Loucy (cell line): ENCODE measurements around the gene DIPK1B.

Experiments used
- H2AFZ ChIP-seq: fragments of 200-600 bp; sonication (generic); 2 replicates; pipeline ENCODE4 v1.6.0; 2016; ENCODE audit warnings: antibody characterized with exemption, mild to moderate bottlenecking, low read length, moderate library complexity
- H3F3A ChIP-seq: fragments of 200-600 bp; 2 replicates; pipeline ENCODE4 v1.6.0; 2016; ENCODE audit warnings: antibody characterized with exemption, low read depth, mild to moderate bottlenecking
- H3K27me3 ChIP-seq: fragments of 200-600 bp; sonication (generic); 2 replicates; pipeline ENCODE4 v1.6.1; 2014; ENCODE audit warnings: low read length, mild to moderate bottlenecking; ENCODE audit not compliant: insufficient read depth, poor library complexity, severe bottlenecking
- H3K36me3 ChIP-seq: fragments of 200-600 bp; sonication (generic); 2 replicates; pipeline ENCODE4 v1.6.1; 2016; ENCODE audit warnings: low read length; ENCODE audit not compliant: insufficient read depth
- H3K4me1 ChIP-seq: fragments of 200-600 bp; sonication (generic); 2 replicates; pipeline ENCODE4 v1.5.1; 2014; ENCODE audit warnings: low read length, mild to moderate bottlenecking; ENCODE audit not compliant: insufficient read depth, poor library complexity, severe bottlenecking
- H3K4me2 ChIP-seq: fragments of 200-600 bp; sonication (generic); 2 replicates; pipeline ENCODE4 v1.6.0; 2014; ENCODE audit warnings: antibody characterized with exemption, low read length, low read depth, mild to moderate bottlenecking; ENCODE audit not compliant: poor library complexity, severe bottlenecking
- H3K4me3 ChIP-seq: fragments of 200-600 bp; sonication (generic); 2 replicates; pipeline ENCODE4 v1.5.1; 2014; ENCODE audit warnings: low read length, mild to moderate bottlenecking, mixed read lengths; ENCODE audit not compliant: poor library complexity, severe bottlenecking
- H3K79me2 ChIP-seq: fragments of 200-600 bp; sonication (generic); 2 replicates; pipeline ENCODE4 v1.6.1; 2014; ENCODE audit warnings: low read length; ENCODE audit not compliant: insufficient read depth
- H3K9ac ChIP-seq: fragments of 200-600 bp; sonication (generic); 2 replicates; pipeline ENCODE4 v1.6.0; 2014; ENCODE audit warnings: mild to moderate bottlenecking, low read depth, low read length, moderate library complexity; ENCODE audit not compliant: poor library complexity, severe bottlenecking
- H3K9me2 ChIP-seq: fragments of 200-600 bp; sonication (generic); replicated peaks from 2 replicates; pipeline ENCODE4 v1.6.1; 2016; ENCODE audit warnings: low read depth, low read length, mixed read lengths
- H3K9me3 ChIP-seq: fragments of 200-600 bp; sonication (generic); 2 replicates; pipeline ENCODE4 v1.6.1; 2014; ENCODE audit warnings: mild to moderate bottlenecking, antibody characterized with exemption, low read length, low read depth; ENCODE audit not compliant: insufficient read depth
- H4K20me1 ChIP-seq: fragments of 200-600 bp; sonication (generic); 2 replicates; pipeline ENCODE4 v1.6.0; 2014; ENCODE audit warnings: antibody characterized with exemption, low read length, mild to moderate bottlenecking; ENCODE audit not compliant: insufficient read depth, poor library complexity, severe bottlenecking
- EZH2phosphoT487 ChIP-seq: fragments of 200-600 bp; IDR thresholded peaks from 2 replicates; pipeline ENCODE4 v1.6.1; 2018; ENCODE audit warnings: antibody characterized with exemption, mild to moderate bottlenecking, moderate library complexity, borderline replicate concordance
- TF ChIP-seq, protein P1 (sequence below): fragments of 200-600 bp; sonication (generic); conservative IDR thresholded peaks from 2 replicates; pipeline ENCODE4 v1.5.1; 2014; ENCODE audit warnings: mild to moderate bottlenecking, antibody characterized with exemption, low read length

DIPK1B gene

GRCh38 chr9:136695435-136695895, 16.9 kb upstream of the DIPK1B start:
- Histone ChIP-seq H3K9ac (no peak overlapping the region), H3K9me3 (no peaks in the 10 kb centered on the region), H3K79me2 (no peaks in the 10 kb centered on the region), H3K9me2 (no peaks in the 10 kb centered on the region), H3K4me2 (no peak overlapping the region), H3K4me1 (no peaks in the 10 kb centered on the region), H4K20me1 (no peaks in the 10 kb centered on the region), H3K4me3 (no peak overlapping the region), H3K36me3 (no peaks in the 10 kb centered on the region), H3K27me3 (no peaks in the 10 kb centered on the region), H2AFZ (no peak overlapping the region), H3F3A (no peaks in the 10 kb centered on the region)
- no peak for TF ChIP-seq EZH2phosphoT487
- TF ChIP-seq, protein P1, sequence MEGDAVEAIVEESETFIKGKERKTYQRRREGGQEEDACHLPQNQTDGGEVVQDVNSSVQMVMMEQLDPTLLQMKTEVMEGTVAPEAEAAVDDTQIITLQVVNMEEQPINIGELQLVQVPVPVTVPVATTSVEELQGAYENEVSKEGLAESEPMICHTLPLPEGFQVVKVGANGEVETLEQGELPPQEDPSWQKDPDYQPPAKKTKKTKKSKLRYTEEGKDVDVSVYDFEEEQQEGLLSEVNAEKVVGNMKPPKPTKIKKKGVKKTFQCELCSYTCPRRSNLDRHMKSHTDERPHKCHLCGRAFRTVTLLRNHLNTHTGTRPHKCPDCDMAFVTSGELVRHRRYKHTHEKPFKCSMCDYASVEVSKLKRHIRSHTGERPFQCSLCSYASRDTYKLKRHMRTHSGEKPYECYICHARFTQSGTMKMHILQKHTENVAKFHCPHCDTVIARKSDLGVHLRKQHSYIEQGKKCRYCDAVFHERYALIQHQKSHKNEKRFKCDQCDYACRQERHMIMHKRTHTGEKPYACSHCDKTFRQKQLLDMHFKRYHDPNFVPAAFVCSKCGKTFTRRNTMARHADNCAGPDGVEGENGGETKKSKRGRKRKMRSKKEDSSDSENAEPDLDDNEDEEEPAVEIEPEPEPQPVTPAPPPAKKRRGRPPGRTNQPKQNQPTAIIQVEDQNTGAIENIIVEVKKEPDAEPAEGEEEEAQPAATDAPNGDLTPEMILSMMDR = no peak

DNA sequence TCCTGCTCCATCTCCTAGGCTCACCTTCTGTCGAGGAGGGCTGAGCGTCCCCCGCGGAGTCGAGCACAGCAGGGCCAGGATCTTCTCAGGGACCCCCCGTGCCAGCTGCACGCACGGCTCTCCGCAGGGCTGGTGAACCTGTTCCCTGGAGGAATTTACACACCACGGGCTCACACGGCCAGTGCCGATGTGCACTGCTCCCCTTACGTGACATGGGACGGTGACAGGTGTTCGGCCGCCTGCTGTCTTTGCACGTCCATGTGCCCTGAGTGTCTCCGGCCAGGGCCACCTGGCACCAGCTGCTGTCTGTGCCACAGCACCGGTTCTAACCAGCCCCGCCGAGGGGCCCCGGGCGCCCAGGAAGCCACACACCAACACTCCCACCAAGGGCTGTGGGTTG, 16.4 kb upstream of the DIPK1B start:
- Histone ChIP-seq H3K79me2 (no peaks in the 10 kb centered on the region), H3K4me1 (no peaks in the 10 kb centered on the region), H4K20me1 (no peaks in the 10 kb centered on the region), H3K4me3 (no peak overlapping the region), H2AFZ (no peak overlapping the region), H3K4me2 (no peak overlapping the region), H3K9me3 (no peaks in the 10 kb centered on the region), H3F3A (no peaks in the 10 kb centered on the region), H3K27me3 (no peaks in the 10 kb centered on the region), H3K9me2 (no peaks in the 10 kb centered on the region), H3K9ac (no peak overlapping the region), H3K36me3 (no peaks in the 10 kb centered on the region)
- TF ChIP-seq EZH2phosphoT487 = no peak
- TF ChIP-seq, protein P1 = no peak

DNA sequence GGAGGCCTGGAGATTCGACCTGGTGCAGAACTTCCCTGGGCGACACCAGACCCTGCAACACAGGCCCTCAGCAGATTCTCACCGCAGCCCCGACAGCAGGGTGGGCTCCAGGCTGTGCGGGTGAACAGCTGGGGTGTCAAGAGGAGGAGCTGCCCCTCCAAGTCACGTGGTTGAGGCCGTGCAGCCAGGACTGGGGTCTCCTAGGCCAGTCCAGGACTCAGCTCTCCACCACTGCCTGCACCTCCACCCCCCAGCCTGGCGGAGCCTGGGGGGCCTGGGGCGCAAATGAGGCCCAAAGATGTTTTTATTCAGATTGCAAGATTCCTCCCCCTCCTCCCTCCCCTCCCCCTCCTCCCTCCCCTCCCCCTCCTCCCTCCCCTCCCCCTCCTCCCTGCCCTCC, 15.9 kb upstream of the DIPK1B start:
- no peak overlapping the region for H3K4me3 ChIP-seq
- H3K4me2 ChIP-seq = no peak overlapping the region
- H3K36me3 ChIP-seq = no peaks in the 10 kb centered on the region
- no peak overlapping the region for H3K9ac ChIP-seq
- no peak overlapping the region for H2AFZ ChIP-seq
- no peaks in the 10 kb centered on the region for H4K20me1 ChIP-seq
- no peak for TF ChIP-seq EZH2phosphoT487
- TF ChIP-seq, protein P1 = no peak
- no peaks in the 10 kb centered on the region for H3K4me1 ChIP-seq
- H3K9me3 ChIP-seq = no peaks in the 10 kb centered on the region
- H3K27me3 ChIP-seq = no peaks in the 10 kb centered on the region
- no peaks in the 10 kb centered on the region for H3F3A ChIP-seq
- no peaks in the 10 kb centered on the region for H3K79me2 ChIP-seq
- no peaks in the 10 kb centered on the region for H3K9me2 ChIP-seq
